Measurements from ENCODE around the gene LMF1. TPM values are rescaled to one million over a fixed set of nuclear protein-coding genes. Genes with fewer than 3 reads are reported as not detected.

The LMF1 gene
- total and polyA plus RNA-seq, 2 of the 8 experiments (the other 6 are each of a cell fraction or from before 2014, with no cell fraction given), result 3.5 to 9.1 TPM

GRCh38 chr16:842711-843560 lies 127.8 kb downstream of the LMF1 start:
- FAIRE-seq (no peak), DNase-seq (ENCODE audit: low read depth in 1 of 2, low spot score in 2 of 2) (no peak)
- POLR2A ChIA-PET (ENCODE audit: partially characterized antibody), result no interaction called here
- H3K4ac ChIP-seq (replicated peaks; ENCODE audit: insufficient read length, low read depth, low read length), result no peak overlapping the region
- no peak overlapping the region for H3K9ac ChIP-seq (replicated peaks in 1 of 4; ENCODE audit: extremely low read depth in 1 of 4, low read depth in 3 of 4, low read length in 3 of 4)
- no peak overlapping the region for H3K27ac ChIP-seq (ENCODE audit: low read depth, low read length)
- H2BK20ac ChIP-seq (ENCODE audit: low read length), result no peak overlapping the region
- no peak overlapping the region for H3K23ac ChIP-seq (ENCODE audit: insufficient read length)
- H3K79me1 ChIP-seq (ENCODE audit: low read depth, low read length), result no peaks in the 10 kb centered on the region
- H3K18ac ChIP-seq (ENCODE audit: extremely low read depth, low read length), result no peak overlapping the region
- H4K20me1 ChIP-seq (replicated peaks in 1 of 2; ENCODE audit: control insufficient read depth in 1 of 2, insufficient read depth in 2 of 2, low read length in 2 of 2), result no peaks in the 10 kb centered on the region
- H2AFZ ChIP-seq (ENCODE audit: low read length), result no peak overlapping the region
- H2BK5ac ChIP-seq (ENCODE audit: low read depth, low read length), result no peak overlapping the region
- H3K4me2 ChIP-seq (ENCODE audit: insufficient read depth in 1 of 2, low read depth in 2 of 2, low read length in 2 of 2), result no peak overlapping the region
- peak overlapping the region; percentile 71 for H4K8ac ChIP-seq (ENCODE audit: extremely low read depth, insufficient read depth, low read length)
- H3K14ac ChIP-seq (ENCODE audit: insufficient read length), result no peak overlapping the region
- no peak overlapping the region for H2BK12ac ChIP-seq (ENCODE audit: low read depth, low read length)
- no peaks in the 10 kb centered on the region for H3K36me3 ChIP-seq (ENCODE audit: control insufficient read depth in 2 of 4, insufficient read depth in 4 of 4, low read length in 3 of 4)
- CTCF ChIA-PET (ENCODE audit: partially characterized antibody), result no interaction called here
- H4K5ac ChIP-seq (ENCODE audit: insufficient read length, low read depth, low read length), result no peak overlapping the region
- H3K23me2 ChIP-seq (ENCODE audit: low read depth, low read length), result no peaks in the 10 kb centered on the region
- no peak overlapping the region for H2BK15ac ChIP-seq (ENCODE audit: low read length)
- H3K79me2 ChIP-seq (ENCODE audit: control insufficient read depth in 1 of 2, insufficient read depth in 2 of 2, low read length in 2 of 2), result no peaks in the 10 kb centered on the region
- no peaks in the 10 kb centered on the region for H3K27me3 ChIP-seq (replicated peaks in 1 of 4; ENCODE audit: control insufficient read depth in 3 of 4, extremely low read depth in 1 of 4, insufficient read depth in 3 of 4, low read length in 3 of 4)
- H2BK120ac ChIP-seq (replicated peaks; ENCODE audit: low read depth, low read length), result no peak overlapping the region
- no peak overlapping the region for H2AK5ac ChIP-seq (ENCODE audit: low read depth, low read length)
- peaks cover 5 to 63% of the 10 kb centered on the region in 2 experiments; a peak in 3 of 4 replicates for H3K9me3 ChIP-seq (ENCODE audit: insufficient read depth in 2 of 2, low read depth in 1 of 2, low read length in 1 of 2)
- H3K56ac ChIP-seq (replicated peaks; ENCODE audit: insufficient read length, low read depth, low read length), result no peak overlapping the region
- WGBS, 2 experiments (ENCODE audit: extremely low coverage in 1 of 2, insufficient coverage in 1 of 2, insufficient read length in 1 of 2, insufficient replicate concordance in 2 of 2, low coverage in 1 of 2, low lambda C conversion rate in 2 of 2, missing lambda C conversion rate in 1 of 2), result 82% methylated on average over 29 of the region's 33 CpGs; no CpG with 5 or more reads in 1 of the 2 experiments
- H3K4me3 ChIP-seq (ENCODE audit: extremely low read depth in 1 of 4, insufficient read depth in 2 of 4, low read depth in 3 of 4, low read length in 4 of 4), result no peak overlapping the region
- no peak overlapping the region for H4K91ac ChIP-seq (replicated peaks; ENCODE audit: insufficient read length, low read length)
- no peaks in the 10 kb centered on the region; a peak in 1 of 7 replicates for H3K4me1 ChIP-seq (replicated peaks in 1 of 4; ENCODE audit: control insufficient read depth in 3 of 4, insufficient read depth in 4 of 4, low read length in 3 of 4)
- no peak for TF ChIP-seq ASH2L (IDR thresholded peaks at IDR 0.05; ENCODE audit: low read length)
- no peak for TF ChIP-seq BCL11A (IDR thresholded peaks at IDR 0.05; ENCODE audit: low read depth in 2 of 2, low read length in 2 of 2)

All from H1 (cell line).